Ramos (cell line): ENCODE results near the gene JUNB.
"Not testable (repeated sequence)": the region's sequence is repeated elsewhere in the genome, so short reads cannot be mapped to it uniquely, and the experiment has no call there.

ENCODE experiments used
- in situ Hi-C: fragments of 300-500 bp; cut with MboI; formaldehyde crosslinking; loops from one replicate; pipeline ENCODE4 v1.14.3; 2022; ENCODE audit warnings: low sequenced_read_pairs; ENCODE audit not compliant: unreplicated experiment

Gene JUNB

GRCh38 chr19:12801466-12802266 lies 10.4 kb downstream of the JUNB start, which contains the start of the genes PRDX2 and THSD8:
TSS of gene PRDX2 (minus strand) at chr19:12801800. CDS start at chr19:12801261, 539 bp downstream.
TSS of gene THSD8 (plus strand) at chr19:12802069. CDS start at chr19:12802072, 3 bp downstream.
- in situ Hi-C loops: no loop called here

DNA sequence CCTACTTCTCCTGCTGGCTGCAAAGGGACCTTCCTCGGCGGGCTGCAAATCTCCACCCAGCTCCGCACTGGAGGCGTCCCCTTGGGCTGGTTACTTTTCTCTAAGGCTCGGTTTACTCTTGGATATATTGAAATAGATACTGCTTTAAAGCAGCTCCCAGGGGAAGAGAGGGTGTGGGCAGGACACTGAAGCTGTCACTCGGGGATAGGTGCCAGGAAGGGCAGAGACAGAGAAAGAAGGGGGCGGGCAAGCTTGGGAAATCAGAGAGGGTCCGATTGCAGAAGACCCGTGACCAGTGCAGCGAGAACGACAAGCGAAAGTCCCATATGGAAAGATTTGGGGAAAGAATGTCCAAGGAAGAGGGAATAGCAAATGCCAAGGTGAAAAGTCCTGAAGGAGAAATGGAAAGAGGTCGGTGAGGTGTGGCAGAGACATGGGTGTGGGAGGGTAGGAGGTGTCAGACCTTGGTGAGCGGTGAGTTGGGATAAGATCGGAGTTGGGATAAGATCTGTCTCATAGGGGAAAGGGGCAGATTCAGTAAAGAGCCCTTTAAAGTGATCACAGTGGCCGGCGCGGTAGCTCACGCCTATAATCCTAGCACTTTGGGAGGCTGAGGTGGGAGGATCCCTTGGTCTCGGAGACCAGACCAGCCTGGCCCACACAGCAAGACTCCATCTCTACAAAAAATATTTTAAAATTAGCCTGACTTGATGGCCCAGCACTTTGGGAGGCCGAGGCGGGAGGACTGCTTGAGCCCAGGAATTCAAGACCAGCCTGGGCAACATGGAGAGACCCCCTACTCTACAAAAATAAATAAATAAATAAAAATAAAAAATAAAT lies 11.2 kb downstream of the JUNB start:
- in situ Hi-C loops: no loop called here

DNA sequence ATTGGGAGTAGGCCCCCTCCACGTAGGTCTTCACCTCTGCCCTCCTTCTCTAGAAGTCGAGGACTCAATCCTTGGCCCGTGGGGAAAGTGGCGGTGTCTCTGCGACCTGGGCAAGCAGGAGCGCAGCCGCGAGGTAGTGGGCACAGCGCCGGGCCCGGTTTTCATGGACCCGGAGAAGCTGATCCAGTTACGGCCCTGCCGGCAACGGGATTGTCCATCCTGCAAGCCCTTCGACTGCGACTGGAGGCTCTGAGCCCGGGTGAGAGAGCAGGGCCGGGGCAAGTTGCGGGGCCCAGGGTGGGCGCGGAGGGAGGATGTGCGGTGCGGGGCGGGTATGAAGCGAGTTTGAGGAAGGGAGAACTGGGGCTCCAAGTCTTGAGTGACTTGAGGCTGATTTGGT lies 12.8 kb downstream of the JUNB start:
- in situ Hi-C loops: no loop called here

GRCh38 chr19:12806242-12807081 lies 15.2 kb downstream of the JUNB start, which contains the start of gene RNASEH2A:
TSS of gene RNASEH2A (plus strand) at chr19:12806584. CDS start at chr19:12806674, 90 bp downstream.
- in situ Hi-C loops: no loop called here

DNA sequence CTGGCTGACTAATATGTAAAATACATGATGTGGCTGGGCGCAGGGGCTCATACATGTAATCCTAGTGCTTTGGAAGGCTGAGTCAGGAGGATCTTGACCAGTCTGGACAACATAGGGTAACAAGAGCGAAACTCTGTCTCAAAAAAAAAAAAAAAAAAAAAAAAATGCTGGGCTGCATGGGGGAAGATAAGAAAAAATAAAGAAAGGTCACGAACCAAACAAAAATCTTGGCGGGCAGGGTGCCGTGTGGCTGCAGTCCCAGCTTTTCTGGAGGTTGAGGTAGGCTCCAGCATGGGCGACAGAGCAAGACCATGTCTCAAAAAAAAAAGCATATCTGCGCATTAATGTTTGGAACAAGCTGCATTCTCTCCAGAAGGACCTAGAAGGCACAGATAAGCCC lies 23.8 kb downstream of the JUNB start:
- in situ Hi-C loops: no loop called here

- in situ Hi-C loops: not testable (repeated sequence)
These were observed 25.9 kb downstream of the JUNB start for GRCh38 chr19:12817188-12817587.

DNA sequence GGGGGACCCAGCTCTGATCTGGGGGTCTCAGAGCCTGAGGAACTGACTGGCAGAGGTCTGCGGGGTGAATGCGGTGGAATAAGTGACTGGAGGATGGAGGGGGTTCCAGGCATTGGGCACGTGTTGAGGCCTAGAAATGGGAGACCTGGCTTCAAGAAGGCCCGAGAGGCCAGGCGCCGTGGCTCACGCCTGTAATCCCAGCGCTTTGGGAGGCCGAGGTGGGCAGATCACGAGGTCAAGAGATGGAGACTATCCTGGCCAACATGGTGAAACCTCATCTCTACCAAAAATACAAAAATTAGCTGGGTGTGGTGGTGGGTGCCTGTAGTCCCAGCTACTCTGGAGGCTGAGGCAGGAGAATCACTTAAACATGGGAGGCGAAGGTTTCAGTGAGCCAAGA lies 26.5 kb downstream of the JUNB start:
- in situ Hi-C loops: not testable (repeated sequence)

DNA sequence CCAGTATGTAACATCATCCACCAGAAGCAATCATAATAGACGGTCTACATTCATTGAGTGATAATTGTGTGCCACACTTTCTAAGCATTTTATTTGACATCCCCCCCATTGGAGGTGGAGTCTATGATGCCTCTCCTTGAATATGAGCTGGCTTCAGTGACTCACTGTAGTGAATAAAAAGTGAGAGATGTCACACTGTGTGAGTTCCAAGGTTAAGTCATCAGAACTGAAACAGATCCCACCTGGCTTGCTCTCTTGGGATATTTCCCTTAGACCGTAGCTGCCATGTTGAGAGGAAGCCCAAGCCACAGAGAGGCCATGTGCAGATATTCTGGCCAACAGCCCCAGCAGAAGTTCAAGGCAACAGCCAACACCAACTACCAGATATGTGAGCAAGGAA lies 30.5 kb downstream of the JUNB start:
- in situ Hi-C loops: no loop called here

GRCh38 chr19:12825254-12826131 lies 34.2 kb downstream of the JUNB start:
- in situ Hi-C loops: no loop called here

DNA sequence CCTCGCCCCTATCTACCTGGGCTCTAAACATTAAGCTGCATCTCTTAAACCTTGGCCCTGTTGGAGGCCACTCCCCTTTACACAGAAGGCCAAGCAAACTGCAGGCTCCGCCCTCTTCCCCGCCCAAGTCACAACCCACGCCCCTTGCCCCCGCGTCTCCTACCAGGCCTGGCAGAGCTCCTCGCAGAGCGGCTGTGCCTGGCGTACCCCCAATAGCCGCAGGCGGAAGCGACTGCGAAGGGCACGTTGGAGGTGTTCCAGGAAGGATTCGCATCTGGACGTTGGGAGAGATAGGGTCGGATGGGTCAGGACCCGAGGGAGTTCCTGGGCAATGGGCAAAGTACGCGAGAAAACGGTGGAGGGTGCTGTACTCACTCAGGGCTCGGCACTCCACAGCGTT lies 37.2 kb downstream of the JUNB start:
- in situ Hi-C loops: no loop called here

GRCh38 chr19:12833418-12833737 lies 42.1 kb downstream of the JUNB start:
- in situ Hi-C loops: no loop called here

- in situ Hi-C loops: no loop called here
These were observed 42.7 kb downstream of the JUNB start for GRCh38 chr19:12833738-12834565.

DNA sequence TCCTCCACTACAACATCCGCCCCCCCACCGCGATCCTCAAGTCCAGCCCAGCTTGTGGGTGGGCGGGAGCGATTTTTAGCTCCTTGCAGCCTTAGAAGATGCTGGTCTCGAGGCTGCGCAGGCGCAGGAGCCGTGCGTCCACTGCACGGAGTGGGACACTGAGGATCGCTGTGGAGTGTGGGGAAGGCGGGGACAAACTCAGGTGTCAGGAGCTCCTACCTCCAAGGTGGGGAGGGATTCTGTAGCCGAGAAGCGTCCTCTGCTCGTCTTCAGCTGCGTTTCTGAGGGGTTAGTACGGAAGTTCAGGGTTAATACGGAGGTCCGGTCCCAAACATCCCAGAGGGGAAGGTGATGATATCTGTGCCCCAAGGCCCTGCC lies 43.3 kb downstream of the JUNB start, which contains the start of gene RTBDN:
RTBDN (minus strand) TSS at position 14 of the 378 bp plus-strand sequence. CDS start 4,600 bp downstream, outside the sequence.
- in situ Hi-C loops: no loop called here

DNA sequence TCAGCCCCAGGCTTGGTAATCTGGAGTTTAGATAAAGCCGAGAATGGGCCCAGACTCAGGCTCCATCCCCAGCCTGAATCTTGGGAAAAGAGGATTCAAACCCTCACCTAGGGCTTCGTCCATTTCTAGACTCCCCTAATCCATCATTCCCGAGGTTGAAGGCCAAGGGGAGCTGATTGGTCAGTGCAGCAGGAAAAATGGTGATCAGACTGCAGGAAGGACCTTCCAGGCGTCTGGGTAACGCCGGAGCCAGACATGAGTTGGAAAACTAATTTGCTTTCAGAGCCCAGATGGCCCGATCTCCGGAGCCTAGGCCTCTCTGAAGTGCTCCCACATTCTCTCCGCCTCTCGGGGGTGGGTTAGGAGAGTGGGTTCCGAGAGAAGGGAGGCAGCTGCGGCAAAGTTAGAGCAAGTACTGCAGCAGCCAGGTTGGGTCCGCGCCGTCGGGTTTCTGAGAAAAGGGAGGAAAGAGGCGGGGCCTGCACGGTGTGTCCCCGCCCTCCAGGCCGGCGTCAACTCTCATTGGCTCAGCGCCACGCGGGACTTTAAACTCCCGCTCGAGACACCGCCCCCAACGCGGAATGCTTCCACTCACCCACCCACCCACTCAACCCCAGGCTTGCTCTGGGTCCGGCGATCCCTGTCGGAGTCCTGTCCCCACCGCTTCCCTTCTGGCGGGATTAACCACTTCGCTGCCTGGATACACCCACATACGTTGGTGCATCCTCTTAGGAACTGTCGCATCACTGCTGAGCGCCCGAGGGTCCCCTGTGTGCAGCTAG lies 43.9 kb downstream of the JUNB start:
- in situ Hi-C loops: no loop called here

DNA sequence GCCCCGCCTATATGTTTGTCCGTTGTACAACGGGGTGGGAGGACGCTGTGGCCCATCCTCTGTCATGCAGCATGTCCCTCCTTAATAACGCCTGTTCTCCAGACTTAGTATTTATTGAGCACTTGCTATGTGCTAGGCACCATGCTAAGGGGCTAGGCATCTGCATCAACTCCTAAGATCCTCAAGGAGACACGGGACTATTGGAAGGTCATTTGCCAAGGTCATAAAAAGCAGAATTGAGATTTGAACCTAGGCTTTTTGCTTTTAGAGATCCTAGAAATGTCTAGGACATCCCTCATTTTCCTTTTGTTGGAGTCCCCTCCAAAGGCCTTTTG lies 45.2 kb downstream of the JUNB start:
- in situ Hi-C loops: no loop called here

DNA sequence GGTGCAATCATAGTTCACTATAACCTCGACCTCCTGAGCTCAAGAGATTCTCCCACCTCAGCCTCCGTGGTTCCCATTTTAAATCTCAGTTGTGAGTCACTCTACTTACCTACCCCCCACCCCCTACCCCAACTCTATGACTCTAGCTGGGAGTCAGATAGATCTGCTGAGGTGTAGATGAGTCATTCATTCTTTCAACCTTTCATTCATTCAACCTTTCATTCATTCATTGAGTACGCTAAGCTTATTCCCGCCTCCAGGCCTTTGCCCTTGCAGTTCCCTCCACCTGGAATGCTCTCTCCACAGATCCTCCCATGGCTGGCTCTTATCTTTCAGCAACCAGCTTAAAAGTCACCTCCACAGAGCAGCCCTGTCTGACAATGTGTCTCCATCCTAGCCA lies 45.9 kb downstream of the JUNB start:
- in situ Hi-C loops: no loop called here

GRCh38 chr19:12838182-12838885 lies 47.0 kb downstream of the JUNB start, which contains the start of gene MAST1:
TSS of gene MAST1 (plus strand) at chr19:12838515. CDS start at chr19:12838573, 58 bp downstream.
- in situ Hi-C loops: no loop called here
